NCI-H1092 (cell line): ENCODE measurements around the gene ZNF365.
"Not testable (repeated sequence)": the region's sequence is repeated elsewhere in the genome, so short reads cannot be mapped to it uniquely, and the experiment has no call there.

Source experiments
- DNase-seq: peaks from one replicate; lab custom pipeline; 2025; lab: John Stamatoyannopoulos, UW

Gene ZNF365

GRCh38 chr10:62373995-62374861 lies at the start of gene ZNF365:
TSS of gene ZNF365 (plus strand) at chr10:62374369. CDS start at chr10:62376194, 1,825 bp downstream.
- DNase-seq, result no peak

- no peak for DNase-seq
These were observed 48.0 kb upstream of the ZNF365 start for GRCh38 chr10:62326176-62326575.

- no peak for DNase-seq
These were observed 46.3 kb upstream of the ZNF365 start for GRCh38 chr10:62327885-62328284.

GRCh38 chr10:62330213-62330612 lies 44.0 kb upstream of the ZNF365 start:
- DNase-seq, result no peak

GRCh38 chr10:62332406-62332805 lies 41.8 kb upstream of the ZNF365 start:
- no peak for DNase-seq

GRCh38 chr10:62333135-62333889 lies 40.9 kb upstream of the ZNF365 start:
- DNase-seq, result no peak

- no peak for DNase-seq
These were observed 40.0 kb upstream of the ZNF365 start for GRCh38 chr10:62333988-62334682.

GRCh38 chr10:62335326-62335725 lies 38.8 kb upstream of the ZNF365 start:
- no peak for DNase-seq

GRCh38 chr10:62336404-62336803 lies 37.8 kb upstream of the ZNF365 start:
- no peak for DNase-seq

- no peak for DNase-seq
These were observed 32.8 kb upstream of the ZNF365 start for GRCh38 chr10:62341419-62341818.

GRCh38 chr10:62343000-62343399 lies 31.2 kb upstream of the ZNF365 start:
- no peak for DNase-seq

GRCh38 chr10:62348029-62348428 lies 26.1 kb upstream of the ZNF365 start:
- no peak for DNase-seq

GRCh38 chr10:62352356-62352970 lies 21.7 kb upstream of the ZNF365 start:
- no peak for DNase-seq

GRCh38 chr10:62354916-62355315 lies 19.3 kb upstream of the ZNF365 start:
- no peak for DNase-seq

GRCh38 chr10:62356447-62356846 lies 17.7 kb upstream of the ZNF365 start:
- DNase-seq, result no peak

- DNase-seq, result not testable (repeated sequence)
These were observed 16.0 kb upstream of the ZNF365 start for GRCh38 chr10:62358151-62358550.

- no peak for DNase-seq
These were observed 552 bp upstream of the ZNF365 start for GRCh38 chr10:62373639-62373994.

GRCh38 chr10:62374862-62375710 lies 917 bp downstream of the ZNF365 start:
- no peak for DNase-seq

GRCh38 chr10:62376071-62377025 lies 2.2 kb downstream of the ZNF365 start:
- no peak for DNase-seq

- DNase-seq, result no peak
These were observed 2.9 kb downstream of the ZNF365 start for GRCh38 chr10:62377026-62377415.
